Measurements from ENCODE around the gene KIF6. TPM values are rescaled to one million over a fixed set of nuclear protein-coding genes. Genes with fewer than 3 reads are reported as not detected.

The KIF6 gene
- total RNA-seq, 1 donor from 2014 or later: 2.0 TPM

- Mint-ChIP-seq H3K4me3 (ENCODE audit: unreplicated experiment) (no peak overlapping the region), H3K27me3 (ENCODE audit: low read depth, unreplicated experiment) (no peaks in the 10 kb centered on the region), H3K36me3 (ENCODE audit: low read depth, unreplicated experiment) (no peaks in the 10 kb centered on the region), H3K27ac (ENCODE audit: unreplicated experiment) (peak overlapping the region; percentile 75), H3K4me1 (ENCODE audit: low read depth, unreplicated experiment) (peaks cover 20% of the 10 kb centered on the region), H3K9me3 (ENCODE audit: unreplicated experiment) (peaks cover 1% of the 10 kb centered on the region)
- DNase-seq (ENCODE audit: low read depth) (no peak), FAIRE-seq (no peak)
- Histone ChIP-seq H3K36me3 (ENCODE audit: insufficient read depth, low read length) (no peaks in the 10 kb centered on the region), H3K27ac (ENCODE audit: low read depth, low read length) (no peak overlapping the region), H3K79me2 (ENCODE audit: insufficient read depth, low read length) (no peaks in the 10 kb centered on the region), H4K20me1 (ENCODE audit: insufficient read depth, low read length) (no peaks in the 10 kb centered on the region), H2AFZ (ENCODE audit: low read depth, low read length) (peak overlapping the region; percentile 13), H3K9me3 (ENCODE audit: insufficient read depth, low read depth, low read length) (no peaks in the 10 kb centered on the region), H3K4me3 (ENCODE audit: insufficient read depth, low read depth, low read length) (no peak overlapping the region), H3K4me1 (ENCODE audit: insufficient read depth, low read length) (peaks cover 4% of the 10 kb centered on the region), H3K27me3 (ENCODE audit: insufficient read depth, low read length) (no peaks in the 10 kb centered on the region), H3K4me2 (ENCODE audit: low read length) (peak overlapping the region; percentile 12), H3K9ac (ENCODE audit: low read length) (no peak overlapping the region)
- TF ChIP-seq EZH2 (IDR thresholded peaks at IDR 0.05; ENCODE audit: insufficient read depth, low read length): no peak
These were observed 294.2 kb downstream of the KIF6 start for GRCh38 chr6:39430871-39431523.

- H3K9me3 ChIP-seq (ENCODE audit: insufficient read depth, low read depth, low read length): no peaks in the 10 kb centered on the region
- Mint-ChIP-seq H3K4me1 (ENCODE audit: low read depth, unreplicated experiment) (peaks cover 23% of the 10 kb centered on the region), H3K4me3 (ENCODE audit: unreplicated experiment) (no peak overlapping the region), H3K27me3 (ENCODE audit: low read depth, unreplicated experiment) (no peaks in the 10 kb centered on the region), H3K36me3 (ENCODE audit: low read depth, unreplicated experiment) (no peaks in the 10 kb centered on the region), H3K9me3 (ENCODE audit: unreplicated experiment) (peaks cover 1% of the 10 kb centered on the region), H3K27ac (ENCODE audit: unreplicated experiment) (no peak overlapping the region)
- H3K27ac ChIP-seq (ENCODE audit: low read depth, low read length): no peak overlapping the region
- FAIRE-seq (no peak), DNase-seq (ENCODE audit: low read depth) (no peak)
- no peak overlapping the region for H3K9ac ChIP-seq (ENCODE audit: low read length)
- no peaks in the 10 kb centered on the region for H3K79me2 ChIP-seq (ENCODE audit: insufficient read depth, low read length)
- peaks cover 9% of the 10 kb centered on the region for H3K4me1 ChIP-seq (ENCODE audit: insufficient read depth, low read length)
- no peak overlapping the region for H3K4me3 ChIP-seq (ENCODE audit: insufficient read depth, low read depth, low read length)
- no peaks in the 10 kb centered on the region for H4K20me1 ChIP-seq (ENCODE audit: insufficient read depth, low read length)
- no peaks in the 10 kb centered on the region for H3K27me3 ChIP-seq (ENCODE audit: insufficient read depth, low read length)
- TF ChIP-seq CTCF (IDR thresholded peaks at IDR 0.05; ENCODE audit: insufficient read depth, low read depth, low read length) (no peak), EZH2 (IDR thresholded peaks at IDR 0.05; ENCODE audit: insufficient read depth, low read length) (no peak)
- no peak overlapping the region for H2AFZ ChIP-seq (ENCODE audit: low read depth, low read length)
- H3K4me2 ChIP-seq (ENCODE audit: low read length): no peak overlapping the region
- H3K36me3 ChIP-seq (ENCODE audit: insufficient read depth, low read length): no peaks in the 10 kb centered on the region
These were observed 294.8 kb downstream of the KIF6 start for GRCh38 chr6:39430446-39430845.

GRCh38 chr6:39428816-39429215 lies 296.4 kb downstream of the KIF6 start:
- H3K27me3 ChIP-seq (ENCODE audit: insufficient read depth, low read length): no peaks in the 10 kb centered on the region
- no peak overlapping the region for H3K4me2 ChIP-seq (ENCODE audit: low read length)
- peaks cover 9% of the 10 kb centered on the region for H3K4me1 ChIP-seq (ENCODE audit: insufficient read depth, low read length)
- Mint-ChIP-seq H3K4me3 (ENCODE audit: unreplicated experiment) (no peak overlapping the region), H3K9me3 (ENCODE audit: unreplicated experiment) (peaks cover 1% of the 10 kb centered on the region), H3K27ac (ENCODE audit: unreplicated experiment) (no peak overlapping the region), H3K27me3 (ENCODE audit: low read depth, unreplicated experiment) (no peaks in the 10 kb centered on the region), H3K36me3 (ENCODE audit: low read depth, unreplicated experiment) (no peaks in the 10 kb centered on the region), H3K4me1 (ENCODE audit: low read depth, unreplicated experiment) (peaks cover 23% of the 10 kb centered on the region)
- no peak overlapping the region for H3K27ac ChIP-seq (ENCODE audit: low read depth, low read length)
- H3K79me2 ChIP-seq (ENCODE audit: insufficient read depth, low read length): no peaks in the 10 kb centered on the region
- TF ChIP-seq EZH2 (IDR thresholded peaks at IDR 0.05; ENCODE audit: insufficient read depth, low read length) (no peak), CTCF (IDR thresholded peaks at IDR 0.05; ENCODE audit: insufficient read depth, low read depth, low read length) (no peak)
- FAIRE-seq: no peak
- H4K20me1 ChIP-seq (ENCODE audit: insufficient read depth, low read length): no peaks in the 10 kb centered on the region
- H3K9ac ChIP-seq (ENCODE audit: low read length): no peak overlapping the region
- no peak overlapping the region for H3K4me3 ChIP-seq (ENCODE audit: insufficient read depth, low read depth, low read length)
- H3K36me3 ChIP-seq (ENCODE audit: insufficient read depth, low read length): no peaks in the 10 kb centered on the region
- H3K9me3 ChIP-seq (ENCODE audit: insufficient read depth, low read depth, low read length): no peaks in the 10 kb centered on the region
- no peak for DNase-seq (ENCODE audit: low read depth)
- H2AFZ ChIP-seq (ENCODE audit: low read depth, low read length): no peak overlapping the region
